Measurements from ENCODE around the gene ICOSLG. TPM values are rescaled to one million over a fixed set of nuclear protein-coding genes. Genes with fewer than 3 reads are reported as not detected.
"Not testable (repeated sequence)": the region's sequence is repeated elsewhere in the genome, so short reads cannot be mapped to it uniquely, and the experiment has no call there.

Gene ICOSLG
- total and polyA plus RNA-seq, 2 experiments from 2014 or later: under 0.01 TPM; not detected in 1

DNA sequence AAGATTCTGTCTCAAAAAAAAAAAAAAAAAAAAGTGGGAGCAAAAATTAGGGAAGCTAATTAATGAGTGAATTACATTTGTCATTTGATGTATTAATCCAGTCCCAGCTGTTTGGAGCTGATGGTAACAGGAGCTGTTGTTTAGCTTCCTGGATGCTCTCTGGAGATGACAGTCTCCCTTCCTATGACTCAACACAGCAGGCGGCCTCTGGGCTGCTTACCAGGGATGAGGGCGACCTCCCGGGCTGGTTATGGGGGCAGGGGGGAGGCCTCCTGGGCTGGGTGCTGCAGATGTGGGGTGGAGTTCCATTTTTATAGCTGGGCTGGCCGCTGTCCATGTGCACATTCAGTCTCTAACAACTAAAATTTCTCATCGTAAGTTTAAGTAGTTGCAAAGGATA is 47.6 kb downstream of the ICOSLG start:
- DNase-seq; H3K4me2 ChIP-seq (ENCODE audit: unreplicated experiment); H3K4me1 ChIP-seq (ENCODE audit: insufficient read depth); H2AFZ ChIP-seq; H3K4me3 ChIP-seq; H3K27me3 ChIP-seq (replicated peaks; ENCODE audit: insufficient read depth); H3K9me2 ChIP-seq (ENCODE audit: insufficient read depth); H3K9me3 ChIP-seq (ENCODE audit: low read depth); H3K27ac ChIP-seq; H3K79me2 ChIP-seq (ENCODE audit: insufficient read depth); H3K9ac ChIP-seq; H4K20me1 ChIP-seq (ENCODE audit: insufficient read depth); H3F3A ChIP-seq (ENCODE audit: insufficient read depth); H3K36me3 ChIP-seq (ENCODE audit: low read depth); in situ Hi-C loops (cut with MboI): not testable (repeated sequence)
- WGBS, 2 experiments (ENCODE audit: low coverage in 1 of 2, low lambda C conversion rate in 2 of 2, missing lambda C conversion rate in 2 of 2): 0% methylated on average over 1 to 2 of the region's 5 CpGs

GRCh38 chr21:44190349-44191271 is 50.1 kb downstream of the ICOSLG start:
- H3K27me3 ChIP-seq (replicated peaks; ENCODE audit: insufficient read depth); H3K9me2 ChIP-seq (ENCODE audit: insufficient read depth); H4K20me1 ChIP-seq (ENCODE audit: insufficient read depth); H3K79me2 ChIP-seq (ENCODE audit: insufficient read depth); H3K4me2 ChIP-seq (ENCODE audit: unreplicated experiment); H3K9me3 ChIP-seq (ENCODE audit: low read depth); H3K4me3 ChIP-seq; H3K9ac ChIP-seq; H2AFZ ChIP-seq; H3K27ac ChIP-seq; H3F3A ChIP-seq (ENCODE audit: insufficient read depth); H3K4me1 ChIP-seq (ENCODE audit: insufficient read depth); in situ Hi-C loops (cut with MboI); H3K36me3 ChIP-seq (ENCODE audit: low read depth): not testable (repeated sequence)
- WGBS, 2 experiments (ENCODE audit: low coverage in 1 of 2, low lambda C conversion rate in 2 of 2, missing lambda C conversion rate in 2 of 2): 24 to 32% methylated on average over 10 to 11 of the region's 12 CpGs
- peak; percentile 0 for DNase-seq

GRCh38 chr21:44184862-44185261 is 55.9 kb downstream of the ICOSLG start:
- H3K4me1 ChIP-seq (ENCODE audit: insufficient read depth); H4K20me1 ChIP-seq (ENCODE audit: insufficient read depth); in situ Hi-C loops (cut with MboI); H3K4me2 ChIP-seq (ENCODE audit: unreplicated experiment); H3K9ac ChIP-seq; H2AFZ ChIP-seq; H3K4me3 ChIP-seq; H3K79me2 ChIP-seq (ENCODE audit: insufficient read depth); DNase-seq; H3K9me2 ChIP-seq (ENCODE audit: insufficient read depth); H3K27ac ChIP-seq; H3K36me3 ChIP-seq (ENCODE audit: low read depth); H3F3A ChIP-seq (ENCODE audit: insufficient read depth); H3K9me3 ChIP-seq (ENCODE audit: low read depth); H3K27me3 ChIP-seq (replicated peaks; ENCODE audit: insufficient read depth): not testable (repeated sequence)
- no CpG with 5 or more reads among the region's 7 CpGs for WGBS, 2 experiments (ENCODE audit: low coverage in 1 of 2, low lambda C conversion rate in 2 of 2, missing lambda C conversion rate in 2 of 2)

- H3K27ac ChIP-seq; H4K20me1 ChIP-seq (ENCODE audit: insufficient read depth); H3K9me3 ChIP-seq (ENCODE audit: low read depth); H3K27me3 ChIP-seq (replicated peaks; ENCODE audit: insufficient read depth); H3K79me2 ChIP-seq (ENCODE audit: insufficient read depth); H3K36me3 ChIP-seq (ENCODE audit: low read depth); DNase-seq; H3K4me1 ChIP-seq (ENCODE audit: insufficient read depth); H3K4me3 ChIP-seq; H3F3A ChIP-seq (ENCODE audit: insufficient read depth); H3K4me2 ChIP-seq (ENCODE audit: unreplicated experiment); H3K9me2 ChIP-seq (ENCODE audit: insufficient read depth); H3K9ac ChIP-seq; H2AFZ ChIP-seq; in situ Hi-C loops (cut with MboI): not testable (repeated sequence)
- WGBS, 2 experiments (ENCODE audit: low coverage in 1 of 2, low lambda C conversion rate in 2 of 2, missing lambda C conversion rate in 2 of 2): no CpG with 5 or more reads among the region's 8 CpGs
Observed at GRCh38 chr21:44182202-44182601, 58.5 kb downstream of the ICOSLG start.

DNA sequence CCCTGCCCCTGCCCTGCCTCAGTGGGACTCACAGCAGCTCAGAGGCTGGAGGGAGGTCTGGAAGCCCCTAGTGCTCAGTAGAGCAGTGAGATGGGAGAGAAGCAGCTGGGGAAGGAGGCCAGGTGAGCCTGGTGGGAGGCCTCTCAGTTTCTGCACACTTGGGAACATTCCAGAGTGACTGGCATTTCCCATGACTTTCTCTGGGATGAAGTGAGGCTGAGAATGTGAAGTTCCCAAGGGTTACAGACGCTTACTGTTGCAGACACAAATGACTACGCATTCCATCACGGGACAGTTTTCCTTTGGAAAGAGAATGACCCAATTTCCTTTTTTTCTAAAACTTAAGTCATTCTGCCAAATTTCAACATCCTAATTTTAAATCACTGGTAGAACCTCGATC is 59.2 kb downstream of the ICOSLG start:
- H3K4me1 ChIP-seq (ENCODE audit: insufficient read depth); H3K9me2 ChIP-seq (ENCODE audit: insufficient read depth); in situ Hi-C loops (cut with MboI); H3K27ac ChIP-seq; DNase-seq; H3K4me2 ChIP-seq (ENCODE audit: unreplicated experiment); H4K20me1 ChIP-seq (ENCODE audit: insufficient read depth); H3K9me3 ChIP-seq (ENCODE audit: low read depth); H3K79me2 ChIP-seq (ENCODE audit: insufficient read depth); H2AFZ ChIP-seq; H3K9ac ChIP-seq; H3K4me3 ChIP-seq; H3K27me3 ChIP-seq (replicated peaks; ENCODE audit: insufficient read depth); H3F3A ChIP-seq (ENCODE audit: insufficient read depth); H3K36me3 ChIP-seq (ENCODE audit: low read depth): not testable (repeated sequence)
- no CpG with 5 or more reads among the region's 4 CpGs for whole genome bisulfite sequencing, 2 experiments (ENCODE audit: low coverage in 1 of 2, low lambda C conversion rate in 2 of 2, missing lambda C conversion rate in 2 of 2)

DNA sequence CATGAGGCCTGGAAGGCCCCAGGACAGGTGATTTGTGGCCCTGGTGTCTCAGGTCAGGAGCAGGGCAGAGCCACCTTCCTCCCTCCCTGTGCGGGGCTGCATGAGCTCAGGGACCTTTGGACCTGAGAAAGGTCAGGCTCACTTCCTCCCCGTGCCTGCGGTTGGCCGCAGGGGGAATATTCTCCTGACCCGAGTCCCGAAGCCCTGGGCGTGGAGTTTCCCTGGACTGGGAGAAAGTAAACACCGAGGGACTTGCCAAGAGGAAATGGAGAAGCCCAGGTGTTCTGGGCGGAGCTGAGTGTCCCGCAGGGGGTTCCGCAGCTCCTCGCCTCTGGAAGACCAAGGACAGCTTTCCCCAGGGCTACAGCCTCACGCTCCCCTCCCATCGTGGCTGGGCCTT is 64.6 kb downstream of the ICOSLG start:
- H3K9me2 ChIP-seq (ENCODE audit: insufficient read depth); H4K20me1 ChIP-seq (ENCODE audit: insufficient read depth); H3K9ac ChIP-seq; H3K27me3 ChIP-seq (replicated peaks; ENCODE audit: insufficient read depth); in situ Hi-C loops (cut with MboI); H3K79me2 ChIP-seq (ENCODE audit: insufficient read depth); H3K4me3 ChIP-seq; H3K27ac ChIP-seq; H3F3A ChIP-seq (ENCODE audit: insufficient read depth); H3K36me3 ChIP-seq (ENCODE audit: low read depth); DNase-seq; H3K4me1 ChIP-seq (ENCODE audit: insufficient read depth); H2AFZ ChIP-seq; H3K4me2 ChIP-seq (ENCODE audit: unreplicated experiment); H3K9me3 ChIP-seq (ENCODE audit: low read depth): not testable (repeated sequence)
- no CpG with 5 or more reads among the region's 14 CpGs for WGBS, 2 experiments (ENCODE audit: low coverage in 1 of 2, low lambda C conversion rate in 2 of 2, missing lambda C conversion rate in 2 of 2)

- H3K9ac ChIP-seq; DNase-seq; H3K27ac ChIP-seq; H2AFZ ChIP-seq; H3K4me2 ChIP-seq (ENCODE audit: unreplicated experiment); H3K9me2 ChIP-seq (ENCODE audit: insufficient read depth); H3K36me3 ChIP-seq (ENCODE audit: low read depth); H3K9me3 ChIP-seq (ENCODE audit: low read depth); H3K4me3 ChIP-seq; H3K79me2 ChIP-seq (ENCODE audit: insufficient read depth); H3F3A ChIP-seq (ENCODE audit: insufficient read depth); H4K20me1 ChIP-seq (ENCODE audit: insufficient read depth); in situ Hi-C loops (cut with MboI); H3K27me3 ChIP-seq (replicated peaks; ENCODE audit: insufficient read depth); H3K4me1 ChIP-seq (ENCODE audit: insufficient read depth): not testable (repeated sequence)
- WGBS, 2 experiments (ENCODE audit: low coverage in 1 of 2, low lambda C conversion rate in 2 of 2, missing lambda C conversion rate in 2 of 2): no CpG with 5 or more reads among the region's 17 CpGs
Observed at GRCh38 chr21:44175189-44175588, 65.6 kb downstream of the ICOSLG start.
